Measurements from ENCODE around the gene TEX38.

GRCh38 chr1:46717654-46718053, 46.0 kb downstream of the TEX38 start:
- TF ChIP-seq CTCF (IDR thresholded peaks at IDR 0.05 in 2 of 3, conservative IDR thresholded peaks at IDR 0.05 in 1 of 3; ENCODE audit: control insufficient read depth in 2 of 3, extremely low read depth in 1 of 3, insufficient read depth in 1 of 3, low read depth in 3 of 3, low read length in 3 of 3): no peak
- TF ChIP-seq ZBTB4 (CRISPR knock-in tag; IDR thresholded peaks at IDR 0.05): no peak
- no peak for TF ChIP-seq ZNF24 (IDR thresholded peaks at IDR 0.05)
- no peak for TF ChIP-seq BHLHE40 (IDR thresholded peaks at IDR 0.05; ENCODE audit: borderline replicate concordance in 1 of 2, low read depth in 2 of 2, low read length in 1 of 2)
- no peak for TF ChIP-seq BCLAF1 (IDR thresholded peaks at IDR 0.05)

All from GM12878 (cell line).